Fibroblast of mammary gland (primary cell): ENCODE measurements around the gene ARHGAP42.

Experiments used
- DNase-seq: peaks from one replicate; pipeline ENCODE4 v3.0.0-alpha.2; 2010; ENCODE audit warnings: low read depth
- H3K4me3 ChIP-seq: 2 replicates; pipeline ENCODE4 v1.5.1; 2011; ENCODE audit warnings: low read depth, mild to moderate bottlenecking, low read length, moderate library complexity; ENCODE audit not compliant: control insufficient read depth
- TF ChIP-seq, protein P1 (sequence below): conservative IDR thresholded peaks from 2 replicates; pipeline ENCODE4 v1.5.1; 2011; ENCODE audit warnings: low read depth, low read length, inconsistent platforms; ENCODE audit not compliant: control insufficient read depth, insufficient read depth

Gene ARHGAP42, protein sequence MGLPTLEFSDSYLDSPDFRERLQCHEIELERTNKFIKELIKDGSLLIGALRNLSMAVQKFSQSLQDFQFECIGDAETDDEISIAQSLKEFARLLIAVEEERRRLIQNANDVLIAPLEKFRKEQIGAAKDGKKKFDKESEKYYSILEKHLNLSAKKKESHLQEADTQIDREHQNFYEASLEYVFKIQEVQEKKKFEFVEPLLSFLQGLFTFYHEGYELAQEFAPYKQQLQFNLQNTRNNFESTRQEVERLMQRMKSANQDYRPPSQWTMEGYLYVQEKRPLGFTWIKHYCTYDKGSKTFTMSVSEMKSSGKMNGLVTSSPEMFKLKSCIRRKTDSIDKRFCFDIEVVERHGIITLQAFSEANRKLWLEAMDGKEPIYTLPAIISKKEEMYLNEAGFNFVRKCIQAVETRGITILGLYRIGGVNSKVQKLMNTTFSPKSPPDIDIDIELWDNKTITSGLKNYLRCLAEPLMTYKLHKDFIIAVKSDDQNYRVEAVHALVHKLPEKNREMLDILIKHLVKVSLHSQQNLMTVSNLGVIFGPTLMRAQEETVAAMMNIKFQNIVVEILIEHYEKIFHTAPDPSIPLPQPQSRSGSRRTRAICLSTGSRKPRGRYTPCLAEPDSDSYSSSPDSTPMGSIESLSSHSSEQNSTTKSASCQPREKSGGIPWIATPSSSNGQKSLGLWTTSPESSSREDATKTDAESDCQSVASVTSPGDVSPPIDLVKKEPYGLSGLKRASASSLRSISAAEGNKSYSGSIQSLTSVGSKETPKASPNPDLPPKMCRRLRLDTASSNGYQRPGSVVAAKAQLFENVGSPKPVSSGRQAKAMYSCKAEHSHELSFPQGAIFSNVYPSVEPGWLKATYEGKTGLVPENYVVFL

DNA sequence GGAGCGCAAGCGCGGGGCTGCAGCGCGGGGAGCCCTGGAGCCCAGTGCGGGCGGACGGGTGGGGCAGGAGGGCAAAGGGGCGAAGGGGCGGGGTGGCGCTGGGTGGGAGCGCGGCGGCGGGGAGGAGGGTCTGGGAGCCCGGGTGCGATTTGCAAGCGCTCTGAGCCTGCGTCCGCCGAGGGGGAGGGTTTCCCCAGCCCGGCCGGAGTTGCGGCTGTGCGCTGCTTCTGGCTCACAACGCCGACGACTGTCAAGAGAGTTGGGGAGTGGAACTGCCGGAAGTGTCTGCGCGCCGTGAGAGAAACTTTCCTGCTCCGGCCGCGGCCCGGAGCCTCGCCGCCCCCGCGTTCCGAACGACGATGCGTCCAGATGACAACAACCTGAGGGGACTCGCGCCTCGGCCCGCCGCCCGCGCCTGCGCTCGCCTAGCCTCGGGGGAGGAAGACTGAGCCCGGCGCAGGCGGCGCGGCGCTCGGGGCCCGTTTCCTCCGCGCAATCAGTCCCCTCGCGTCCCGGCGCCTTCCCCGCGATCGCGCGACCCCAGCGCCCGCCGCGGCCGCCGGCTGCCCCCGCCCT is at the start of gene ARHGAP42:
Gene ARHGAP42 (plus strand): TSS at position 235 of the 576 bp plus-strand sequence. CDS start 391 bp downstream, outside the sequence.
- TF ChIP-seq, protein P1, sequence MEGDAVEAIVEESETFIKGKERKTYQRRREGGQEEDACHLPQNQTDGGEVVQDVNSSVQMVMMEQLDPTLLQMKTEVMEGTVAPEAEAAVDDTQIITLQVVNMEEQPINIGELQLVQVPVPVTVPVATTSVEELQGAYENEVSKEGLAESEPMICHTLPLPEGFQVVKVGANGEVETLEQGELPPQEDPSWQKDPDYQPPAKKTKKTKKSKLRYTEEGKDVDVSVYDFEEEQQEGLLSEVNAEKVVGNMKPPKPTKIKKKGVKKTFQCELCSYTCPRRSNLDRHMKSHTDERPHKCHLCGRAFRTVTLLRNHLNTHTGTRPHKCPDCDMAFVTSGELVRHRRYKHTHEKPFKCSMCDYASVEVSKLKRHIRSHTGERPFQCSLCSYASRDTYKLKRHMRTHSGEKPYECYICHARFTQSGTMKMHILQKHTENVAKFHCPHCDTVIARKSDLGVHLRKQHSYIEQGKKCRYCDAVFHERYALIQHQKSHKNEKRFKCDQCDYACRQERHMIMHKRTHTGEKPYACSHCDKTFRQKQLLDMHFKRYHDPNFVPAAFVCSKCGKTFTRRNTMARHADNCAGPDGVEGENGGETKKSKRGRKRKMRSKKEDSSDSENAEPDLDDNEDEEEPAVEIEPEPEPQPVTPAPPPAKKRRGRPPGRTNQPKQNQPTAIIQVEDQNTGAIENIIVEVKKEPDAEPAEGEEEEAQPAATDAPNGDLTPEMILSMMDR, result no peak
- DNase-seq, result peak; percentile 49
- peak within 1 kb of the TSS; percentile 84 for H3K4me3 ChIP-seq

DNA sequence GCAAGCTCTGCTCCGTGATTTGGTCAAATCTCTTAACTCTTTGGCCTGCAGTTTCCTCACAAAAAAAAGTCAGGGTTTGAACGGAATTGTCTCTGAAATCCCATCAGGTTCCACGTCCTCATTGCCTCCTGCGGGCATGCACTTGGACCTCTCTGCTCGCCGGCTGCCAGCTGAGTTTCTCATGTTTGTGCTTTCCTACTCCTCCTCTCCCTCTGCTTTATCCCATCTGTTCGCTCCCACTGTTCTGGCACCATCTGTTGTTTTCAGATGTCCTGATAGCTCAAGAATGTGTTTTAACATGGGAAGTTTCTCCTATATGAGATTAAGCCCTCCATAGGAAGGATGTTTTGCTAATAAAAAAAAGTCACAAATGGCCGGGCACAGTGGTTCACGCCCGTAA is 49.4 kb upstream of the ARHGAP42 start:
- H3K4me3 ChIP-seq, result no peak overlapping the region
- DNase-seq, result no peak
- TF ChIP-seq, protein P1, result no peak

DNA sequence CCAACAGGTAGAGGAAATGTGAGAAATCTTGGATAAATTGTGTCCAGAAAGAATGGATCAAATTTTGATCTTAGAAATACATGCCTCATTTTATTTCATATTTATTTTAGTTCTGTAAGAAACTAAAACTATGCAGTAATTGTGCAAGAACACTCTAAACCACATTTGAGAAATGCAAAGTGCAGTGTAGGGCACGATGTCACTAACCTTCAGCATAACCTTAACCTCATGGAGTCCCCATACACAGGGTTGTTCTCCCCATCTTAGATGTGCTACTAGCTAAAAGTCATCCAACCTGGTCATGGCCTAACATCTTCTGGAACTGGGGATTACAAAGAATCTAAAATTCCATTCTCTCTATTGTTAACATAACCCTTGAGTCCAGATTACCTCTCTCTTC is 48.4 kb upstream of the ARHGAP42 start:
- no peak for DNase-seq
- TF ChIP-seq, protein P1, result no peak

DNA sequence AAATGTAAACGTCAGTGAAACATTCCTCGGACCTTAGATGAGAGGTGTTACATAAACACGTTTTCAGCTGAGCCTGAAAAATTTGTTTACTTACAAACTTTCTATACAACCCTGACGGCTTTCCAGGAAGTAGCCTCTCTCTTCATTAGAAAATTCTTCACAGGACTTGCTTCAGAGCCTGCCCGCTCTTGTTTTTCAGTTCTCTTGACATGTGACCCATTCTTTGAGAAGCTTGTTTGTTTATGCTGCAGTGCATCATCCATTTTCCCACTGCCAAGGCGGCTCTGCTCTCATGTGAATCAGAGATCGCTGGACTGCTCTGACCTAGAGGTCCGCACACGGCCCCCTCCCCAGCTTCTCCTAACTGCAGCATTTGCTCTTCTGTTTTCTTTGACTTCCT is 47.9 kb upstream of the ARHGAP42 start:
- no peak overlapping the region for H3K4me3 ChIP-seq
- TF ChIP-seq, protein P1, result no peak
- peak; percentile 29 for DNase-seq

More for the DNA sequence above, 48.4 kb upstream of the ARHGAP42 start:
- H3K4me3 ChIP-seq, result no peak overlapping the region

DNA sequence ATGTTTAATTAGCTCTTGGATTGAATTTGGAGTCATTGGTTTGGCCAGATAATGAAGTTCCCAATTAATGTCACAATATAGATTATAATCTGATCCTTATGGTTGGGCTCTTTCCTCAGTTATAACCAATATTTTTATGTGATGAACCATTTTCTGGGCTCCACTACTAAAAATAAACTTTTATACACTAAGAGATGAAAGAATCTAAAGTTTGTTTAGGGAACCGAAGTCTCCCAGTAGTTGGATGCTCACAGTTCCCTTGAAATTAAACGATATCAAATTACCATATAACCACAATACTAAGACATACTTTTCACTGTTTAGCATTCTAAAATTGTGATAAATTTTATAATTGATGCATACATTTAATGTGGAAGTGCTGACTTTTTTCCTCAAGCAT is 47.0 kb upstream of the ARHGAP42 start:
- TF ChIP-seq, protein P1, result no peak
- H3K4me3 ChIP-seq, result no peak overlapping the region
- DNase-seq, result no peak

DNA sequence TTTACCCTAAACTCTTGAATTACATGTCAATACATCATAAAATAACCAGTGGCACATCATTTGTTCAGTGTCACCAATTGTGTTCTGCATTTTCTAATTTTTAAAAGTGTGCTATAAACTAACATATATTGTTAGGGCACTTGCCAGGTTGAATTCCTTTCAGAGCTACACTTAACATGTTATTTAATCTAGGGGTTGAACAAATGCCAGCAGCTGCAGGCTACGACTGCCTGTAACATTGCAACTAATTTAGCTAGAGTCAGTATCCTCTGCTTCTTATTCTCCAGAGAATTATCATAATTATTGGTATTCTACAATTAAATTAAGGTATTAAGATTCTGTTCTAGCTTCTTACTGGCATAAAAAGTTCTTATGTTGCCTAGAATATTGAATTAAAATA is 46.4 kb upstream of the ARHGAP42 start:
- no peak for DNase-seq
- TF ChIP-seq, protein P1, result no peak
- H3K4me3 ChIP-seq, result no peak overlapping the region
